Measurements from ENCODE around the gene FBXL16.

DNA sequence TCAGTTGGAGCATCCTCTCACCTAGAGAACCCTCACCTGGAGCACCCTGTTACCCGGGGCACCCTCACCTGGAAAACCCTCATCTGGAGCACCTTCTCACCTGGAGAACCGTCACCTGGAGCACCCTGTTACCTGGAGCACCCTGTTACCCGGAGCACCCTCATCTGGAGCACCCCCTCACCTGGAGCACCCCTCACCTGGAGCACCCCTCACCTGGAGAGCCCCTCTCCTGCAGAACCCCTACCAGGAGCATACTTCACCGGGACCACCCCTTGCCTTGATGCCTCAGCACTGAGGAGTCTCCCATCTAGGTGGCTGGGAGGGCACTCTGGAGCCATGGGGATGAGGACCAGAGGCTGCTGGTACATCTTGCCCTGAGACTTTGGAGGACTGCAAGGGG, 3.4 kb upstream of the FBXL16 start:
- TF ChIP-seq CTCF (IDR thresholded peaks at IDR 0.05; ENCODE audit: insufficient read depth, low read length) (no peak), POLR2AphosphoS5 (IDR thresholded peaks at IDR 0.05; ENCODE audit: low read depth) (no peak), SPI1 (IDR thresholded peaks at IDR 0.05; ENCODE audit: borderline replicate concordance, low read depth) (no peak), GABPA (IDR thresholded peaks at IDR 0.05; ENCODE audit: low read depth) (no peak)

Measured in HL-60 (cell line).